ENCODE measurements around the gene SFTA2. TPM values are rescaled to one million over a fixed set of nuclear protein-coding genes. Genes with fewer than 3 reads are reported as not detected.

SFTA2 gene
- total and polyA plus RNA-seq, 2 of the 8 experiments (the other 6 are each of a cell fraction or from before 2014, with no cell fraction given), result not detected

- H2AFZ ChIP-seq (ENCODE audit: low read length), result no peak overlapping the region
- POLR2A ChIA-PET (ENCODE audit: partially characterized antibody), result interaction anchor here (0.6 to 2.5 kb wide), 5 partner anchors 9 to 244 kb away, joined by 3 to 14 read pairs (median 6); partner anchors contain the start of genes GTF2H4 and VARS2
Measured at GRCh38 chr6:30896541-30896940, 35.4 kb downstream of the SFTA2 start.

More at GRCh38 chr6:30896541-30896940, 35.4 kb downstream of the SFTA2 start:
- no peak overlapping the region for H3K9ac ChIP-seq (replicated peaks in 1 of 4; ENCODE audit: extremely low read depth in 1 of 4, low read depth in 3 of 4, low read length in 3 of 4)
- H3K36me3 ChIP-seq (ENCODE audit: control insufficient read depth in 2 of 4, insufficient read depth in 4 of 4, low read length in 3 of 4), result peaks cover 43 to 85% (median 72%) of the 10 kb centered on the region in 4 experiments
- CTCF ChIA-PET (ENCODE audit: partially characterized antibody), result interaction anchor here (1.0 to 2.4 kb wide), 9 partner anchors 8 to 67 kb away, joined by 3 to 15 read pairs (median 7); partner anchors contain the start of gene VARS2
- no peak overlapping the region for H3K4ac ChIP-seq (replicated peaks; ENCODE audit: insufficient read length, low read depth, low read length)
- no peak overlapping the region for H2BK120ac ChIP-seq (replicated peaks; ENCODE audit: low read depth, low read length)
- no peak overlapping the region for H4K8ac ChIP-seq (ENCODE audit: extremely low read depth, insufficient read depth, low read length)
- H2BK15ac ChIP-seq (ENCODE audit: low read length), result no peak overlapping the region
- H3K4me1 ChIP-seq (replicated peaks in 1 of 4; ENCODE audit: control insufficient read depth in 3 of 4, insufficient read depth in 4 of 4, low read length in 3 of 4), result peaks cover 0 to 7% (median 0%) of the 10 kb centered on the region in 4 experiments; a peak in 2 of 7 replicates
- peaks cover 5% of the 10 kb centered on the region; the same call in 1 of the 2 replicates for H3K79me1 ChIP-seq (ENCODE audit: low read depth, low read length)
- peaks cover 8% of the 10 kb centered on the region; the same call in 1 of the 2 replicates for H3K23me2 ChIP-seq (ENCODE audit: low read depth, low read length)
- 91% methylated on average over 13 of the region's 13 CpGs; no CpG with 5 or more reads in 1 of the 2 experiments for WGBS, 2 experiments (ENCODE audit: extremely low coverage in 1 of 2, insufficient coverage in 1 of 2, insufficient read length in 1 of 2, insufficient replicate concordance in 2 of 2, low coverage in 1 of 2, low lambda C conversion rate in 2 of 2, missing lambda C conversion rate in 1 of 2)
- no peaks in the 10 kb centered on the region for H3K79me2 ChIP-seq (ENCODE audit: control insufficient read depth in 1 of 2, insufficient read depth in 2 of 2, low read length in 2 of 2)
- DNase-seq (ENCODE audit: low read depth in 1 of 2, low spot score in 2 of 2), result no peak
- H3K18ac ChIP-seq (ENCODE audit: extremely low read depth, low read length), result no peak overlapping the region
- no peak overlapping the region for H3K23ac ChIP-seq (ENCODE audit: insufficient read length)
- H3K56ac ChIP-seq (replicated peaks; ENCODE audit: insufficient read length, low read depth, low read length), result no peak overlapping the region
- no peaks in the 10 kb centered on the region for H3K9me3 ChIP-seq (ENCODE audit: insufficient read depth in 2 of 2, low read depth in 1 of 2, low read length in 1 of 2)
- no peak overlapping the region for H2BK5ac ChIP-seq (ENCODE audit: low read depth, low read length)
- no peak overlapping the region for H2BK12ac ChIP-seq (ENCODE audit: low read depth, low read length)
- H3K27ac ChIP-seq (ENCODE audit: low read depth, low read length), result no peak overlapping the region
- H4K91ac ChIP-seq (replicated peaks; ENCODE audit: insufficient read length, low read length), result no peak overlapping the region
- H2AK5ac ChIP-seq (ENCODE audit: low read depth, low read length), result no peak overlapping the region
- H3K4me2 ChIP-seq (ENCODE audit: insufficient read depth in 1 of 2, low read depth in 2 of 2, low read length in 2 of 2), result no peak overlapping the region
- H3K14ac ChIP-seq (ENCODE audit: insufficient read length), result no peak overlapping the region
- H4K5ac ChIP-seq (ENCODE audit: insufficient read length, low read depth, low read length), result no peak overlapping the region
- H4K20me1 ChIP-seq (replicated peaks in 1 of 2; ENCODE audit: control insufficient read depth in 1 of 2, insufficient read depth in 2 of 2, low read length in 2 of 2), result peaks cover 4 to 19% of the 10 kb centered on the region in 2 experiments
- H3K4me3 ChIP-seq (ENCODE audit: extremely low read depth in 1 of 4, insufficient read depth in 2 of 4, low read depth in 3 of 4, low read length in 4 of 4), result no peak overlapping the region
- no peaks in the 10 kb centered on the region for H3K27me3 ChIP-seq (replicated peaks in 1 of 4; ENCODE audit: control insufficient read depth in 3 of 4, extremely low read depth in 1 of 4, insufficient read depth in 3 of 4, low read length in 3 of 4)
- no peak for TF ChIP-seq JUND (IDR thresholded peaks at IDR 0.05; ENCODE audit: low read length)
- no peak for TF ChIP-seq CTCF (IDR thresholded peaks at IDR 0.05; ENCODE audit: control extremely low read depth in 1 of 3, insufficient read depth in 1 of 3, low read depth in 1 of 3, low read length in 3 of 3)
- TF ChIP-seq CBX5 (IDR thresholded peaks at IDR 0.05; ENCODE audit: low read depth, low read length), result no peak
- TF ChIP-seq NANOG (IDR thresholded peaks at IDR 0.05; ENCODE audit: insufficient read depth, low read depth, low read length, poor library complexity, severe bottlenecking), result no peak
- no peak for TF ChIP-seq HDAC2 (IDR thresholded peaks at IDR 0.05; ENCODE audit: borderline replicate concordance in 1 of 2, low read depth in 2 of 2, low read length in 2 of 2)
- no peak for TF ChIP-seq TBP (IDR thresholded peaks at IDR 0.05; ENCODE audit: low read depth, low read length)
- TF ChIP-seq TCF12 (IDR thresholded peaks at IDR 0.05; ENCODE audit: low read depth, low read length), result no peak
- no peak overlapping the region for H2BK20ac ChIP-seq (ENCODE audit: low read length)
- FAIRE-seq, result no peak
